ENCODE measurements around the gene SLC45A3. TPM values are rescaled to one million over a fixed set of nuclear protein-coding genes. Genes with fewer than 3 reads are reported as not detected.

SLC45A3 gene
- total RNA-seq, 2 donors from 2014 or later, result 17.9 to 29.6 TPM

DNA sequence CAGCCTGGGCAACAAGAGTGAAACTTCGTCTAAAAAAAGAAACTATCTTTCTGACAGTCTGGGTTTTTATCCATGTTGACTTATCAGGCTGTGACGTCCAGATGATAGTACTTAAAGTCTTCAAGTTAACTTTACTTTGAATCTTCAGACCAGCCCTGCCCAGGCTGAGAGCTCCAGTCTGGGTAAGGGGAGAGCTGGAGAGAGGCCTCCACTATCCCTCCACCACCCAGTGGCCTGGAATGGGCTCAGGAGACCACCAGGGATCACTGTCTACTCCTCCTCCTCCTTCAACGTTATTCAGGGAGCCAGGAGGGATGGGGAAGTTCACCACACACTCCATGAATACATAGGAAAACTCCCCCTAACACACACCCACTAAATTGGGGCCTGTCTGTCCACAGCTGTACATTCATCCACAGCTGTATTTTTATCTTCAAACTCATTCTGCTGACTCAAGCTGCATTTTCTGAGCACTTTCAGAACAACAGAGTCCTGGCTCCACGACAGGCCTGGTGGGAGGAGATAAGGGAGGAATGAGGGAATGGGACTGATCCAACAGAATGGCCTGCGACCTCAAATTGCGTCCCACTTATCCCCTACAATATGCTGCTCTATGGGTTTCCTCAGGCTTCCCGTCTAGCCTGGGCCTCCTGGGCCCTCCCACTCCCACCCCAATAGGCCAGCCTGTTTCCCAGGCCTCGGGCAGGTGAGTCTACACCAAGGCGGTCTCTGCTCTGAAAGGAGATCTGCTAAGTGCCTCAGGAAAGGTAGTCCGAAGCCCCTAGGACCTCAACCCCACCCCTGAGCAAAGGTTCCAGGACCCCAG lies 1.8 kb downstream of the SLC45A3 start:
- TF ChIP-seq, protein P1, sequence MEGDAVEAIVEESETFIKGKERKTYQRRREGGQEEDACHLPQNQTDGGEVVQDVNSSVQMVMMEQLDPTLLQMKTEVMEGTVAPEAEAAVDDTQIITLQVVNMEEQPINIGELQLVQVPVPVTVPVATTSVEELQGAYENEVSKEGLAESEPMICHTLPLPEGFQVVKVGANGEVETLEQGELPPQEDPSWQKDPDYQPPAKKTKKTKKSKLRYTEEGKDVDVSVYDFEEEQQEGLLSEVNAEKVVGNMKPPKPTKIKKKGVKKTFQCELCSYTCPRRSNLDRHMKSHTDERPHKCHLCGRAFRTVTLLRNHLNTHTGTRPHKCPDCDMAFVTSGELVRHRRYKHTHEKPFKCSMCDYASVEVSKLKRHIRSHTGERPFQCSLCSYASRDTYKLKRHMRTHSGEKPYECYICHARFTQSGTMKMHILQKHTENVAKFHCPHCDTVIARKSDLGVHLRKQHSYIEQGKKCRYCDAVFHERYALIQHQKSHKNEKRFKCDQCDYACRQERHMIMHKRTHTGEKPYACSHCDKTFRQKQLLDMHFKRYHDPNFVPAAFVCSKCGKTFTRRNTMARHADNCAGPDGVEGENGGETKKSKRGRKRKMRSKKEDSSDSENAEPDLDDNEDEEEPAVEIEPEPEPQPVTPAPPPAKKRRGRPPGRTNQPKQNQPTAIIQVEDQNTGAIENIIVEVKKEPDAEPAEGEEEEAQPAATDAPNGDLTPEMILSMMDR (IDR thresholded peaks at IDR 0.05), result no peak
- Histone ChIP-seq H3K9ac (ENCODE audit: low read depth in 2 of 2, low read length in 2 of 2) (peak overlapping the region; percentile 30 to 92), H3K4me1 (peaks cover 7% of the 10 kb centered on the region), H3K27me3 (no peaks in the 10 kb centered on the region), H3K9me3 (no peaks in the 10 kb centered on the region), H3K36me3 (no peaks in the 10 kb centered on the region), H3K4me3 (peak overlapping the region; percentile 87), H3K27ac (peak overlapping the region; percentile 67)
- intact Hi-C loops (cut with DNase I), result no loop called here
- DNase-seq, result peak; percentile 48

DNA sequence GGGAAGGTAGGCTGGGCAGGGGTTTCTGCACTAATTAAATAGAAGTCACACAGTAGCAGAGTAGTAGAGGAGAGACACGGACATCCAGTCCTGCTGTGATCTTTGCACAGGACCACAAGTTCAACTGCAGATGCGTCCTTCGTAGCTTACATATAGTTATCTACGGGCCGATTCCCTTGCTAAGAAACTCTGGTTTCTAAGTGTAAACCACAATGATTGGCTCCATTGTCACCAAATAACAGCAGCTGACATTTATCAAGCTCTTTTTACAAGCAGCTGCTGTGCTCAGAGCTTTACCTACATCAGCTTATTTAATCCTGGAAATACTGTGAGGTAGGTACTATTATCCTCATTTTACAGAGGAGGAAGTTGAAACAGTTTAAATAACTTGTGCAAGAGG lies 3.1 kb downstream of the SLC45A3 start:
- no peaks in the 10 kb centered on the region for H3K27me3 ChIP-seq
- H3K36me3 ChIP-seq, result no peaks in the 10 kb centered on the region
- DNase-seq, result peak; percentile 34
- H3K4me1 ChIP-seq, result peaks cover 11% of the 10 kb centered on the region
- no peaks in the 10 kb centered on the region for H3K9me3 ChIP-seq
- no peak overlapping the region for H3K4me3 ChIP-seq
- intact Hi-C loops (cut with DNase I), result no loop called here
- peak overlapping the region in 1 of 2 donors; percentile 77 for H3K9ac ChIP-seq (ENCODE audit: low read depth in 2 of 2, low read length in 2 of 2)
- TF ChIP-seq, protein P1 (IDR thresholded peaks at IDR 0.05), result no peak
- peak overlapping the region; percentile 67 for H3K27ac ChIP-seq

DNA sequence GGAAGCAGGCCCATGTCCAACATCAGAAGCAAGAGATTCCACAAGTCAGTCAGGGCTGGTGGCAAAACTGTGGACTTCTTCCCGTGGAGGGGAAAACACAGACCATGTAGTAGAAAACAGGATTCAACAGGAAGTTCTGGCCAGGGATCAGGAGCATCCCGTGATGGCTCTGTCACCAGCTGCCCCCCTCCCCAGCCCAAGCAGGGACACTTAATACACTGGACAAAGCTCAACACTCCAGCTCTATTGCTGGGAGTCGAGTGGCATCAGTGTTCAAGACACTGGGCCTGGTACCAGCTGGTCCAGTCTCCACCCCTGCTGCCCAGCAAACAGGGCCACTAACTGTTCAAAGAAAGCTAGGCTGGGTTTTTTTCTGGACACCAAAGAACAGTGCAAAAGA lies 3.7 kb downstream of the SLC45A3 start:
- no peaks in the 10 kb centered on the region for H3K27me3 ChIP-seq
- intact Hi-C loops (cut with DNase I), result no loop called here
- H3K4me1 ChIP-seq, result peaks cover 14% of the 10 kb centered on the region
- TF ChIP-seq, protein P1 (IDR thresholded peaks at IDR 0.05), result no peak
- peak; percentile 34 for DNase-seq
- peak overlapping the region; percentile 67 for H3K27ac ChIP-seq
- H3K4me3 ChIP-seq, result no peak overlapping the region
- peak overlapping the region in 1 of 2 donors; percentile 77 for H3K9ac ChIP-seq (ENCODE audit: low read depth in 2 of 2, low read length in 2 of 2)
- H3K36me3 ChIP-seq, result no peaks in the 10 kb centered on the region
- no peaks in the 10 kb centered on the region for H3K9me3 ChIP-seq

DNA sequence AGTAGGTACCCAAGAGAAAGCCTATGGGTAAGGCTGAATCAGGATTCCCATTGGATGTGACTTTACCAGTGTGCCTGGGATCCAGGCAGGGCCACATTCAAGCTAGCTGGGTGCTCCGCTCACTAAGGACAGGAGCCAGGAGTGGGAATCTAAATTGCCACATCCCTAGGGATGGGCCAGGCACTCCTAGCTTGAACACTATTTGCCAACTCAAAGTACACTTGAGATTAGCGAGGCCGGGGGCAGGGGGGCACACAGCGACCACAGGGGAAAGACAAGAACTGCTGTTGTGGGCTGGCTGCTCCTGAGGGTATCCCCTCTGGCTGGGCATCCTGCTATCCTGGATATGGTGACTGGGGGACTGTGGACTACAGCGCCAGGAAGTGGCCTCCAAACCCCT lies 4.3 kb downstream of the SLC45A3 start:
- no peaks in the 10 kb centered on the region for H3K36me3 ChIP-seq

DNA sequence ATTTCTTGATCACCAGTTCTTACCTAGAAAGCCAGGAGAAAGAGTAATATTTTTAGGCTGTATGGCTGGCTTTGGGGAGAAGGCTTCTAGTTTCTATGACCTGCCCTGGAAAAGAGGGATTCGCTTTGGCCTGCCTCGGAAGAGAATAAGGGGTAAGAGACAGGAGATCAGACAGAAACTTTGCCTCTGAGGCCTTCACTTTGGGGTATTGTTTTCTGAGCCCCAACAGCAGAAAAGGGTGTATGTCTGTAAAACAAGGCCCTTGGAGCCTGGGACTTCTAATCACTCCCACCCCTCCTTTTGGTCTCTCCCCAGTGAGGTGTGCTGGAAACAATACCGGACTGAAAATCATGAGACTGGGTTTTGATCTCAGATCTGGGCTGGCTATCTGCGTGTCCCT lies 5.1 kb downstream of the SLC45A3 start:
- H3K4me1 ChIP-seq, result peaks cover 14% of the 10 kb centered on the region
- TF ChIP-seq, protein P1 (IDR thresholded peaks at IDR 0.05), result no peak
- no peak for DNase-seq
- H3K4me3 ChIP-seq, result no peak overlapping the region
- no peaks in the 10 kb centered on the region for H3K27me3 ChIP-seq
- peak overlapping the region; percentile 67 for H3K27ac ChIP-seq
- H3K9me3 ChIP-seq, result no peaks in the 10 kb centered on the region
- H3K9ac ChIP-seq (ENCODE audit: low read depth in 2 of 2, low read length in 2 of 2), result peak overlapping the region in 1 of 2 donors; percentile 77
- no peaks in the 10 kb centered on the region for H3K36me3 ChIP-seq
- intact Hi-C loops (cut with DNase I), result no loop called here

More for the DNA sequence above, 4.3 kb downstream of the SLC45A3 start:
- peak; percentile 78 for DNase-seq
- Histone ChIP-seq H3K9ac (ENCODE audit: low read depth in 2 of 2, low read length in 2 of 2) (peak overlapping the region in 1 of 2 donors; percentile 77), H3K9me3 (no peaks in the 10 kb centered on the region), H3K4me3 (no peak overlapping the region), H3K27ac (peak overlapping the region; percentile 67), H3K4me1 (peaks cover 14% of the 10 kb centered on the region), H3K27me3 (no peaks in the 10 kb centered on the region)
- intact Hi-C loops (cut with DNase I), result no loop called here
- TF ChIP-seq, protein P1 (IDR thresholded peaks at IDR 0.05), result no peak
